GM13976 (cell line): ENCODE data around the gene ARMH3.
"Not testable (repeated sequence)": the region's sequence is repeated elsewhere in the genome, so short reads cannot be mapped to it uniquely, and the experiment has no call there.

Experiments
- DNase-seq: peaks from one replicate; pipeline ENCODE4 v3.0.0; 2012; ENCODE audit warnings: low spot score
- in situ Hi-C: fragments of 300-500 bp; cut with MboI; formaldehyde crosslinking; loops from one replicate; pipeline ENCODE4 v1.12.0; 2022; ENCODE audit warnings: low sequenced_read_pairs, mixed read lengths, inconsistent platforms; ENCODE audit not compliant: unreplicated experiment
- TF ChIP-seq, protein P1 (sequence below): IDR thresholded peaks from 2 replicates; pipeline ENCODE4 v1.5.1; 2012; ENCODE audit warnings: borderline replicate concordance, mild to moderate bottlenecking; ENCODE audit not compliant: insufficient read depth; ENCODE audit errors: extremely low read depth, missing control alignments, control extremely low read depth

ARMH3 gene

DNA sequence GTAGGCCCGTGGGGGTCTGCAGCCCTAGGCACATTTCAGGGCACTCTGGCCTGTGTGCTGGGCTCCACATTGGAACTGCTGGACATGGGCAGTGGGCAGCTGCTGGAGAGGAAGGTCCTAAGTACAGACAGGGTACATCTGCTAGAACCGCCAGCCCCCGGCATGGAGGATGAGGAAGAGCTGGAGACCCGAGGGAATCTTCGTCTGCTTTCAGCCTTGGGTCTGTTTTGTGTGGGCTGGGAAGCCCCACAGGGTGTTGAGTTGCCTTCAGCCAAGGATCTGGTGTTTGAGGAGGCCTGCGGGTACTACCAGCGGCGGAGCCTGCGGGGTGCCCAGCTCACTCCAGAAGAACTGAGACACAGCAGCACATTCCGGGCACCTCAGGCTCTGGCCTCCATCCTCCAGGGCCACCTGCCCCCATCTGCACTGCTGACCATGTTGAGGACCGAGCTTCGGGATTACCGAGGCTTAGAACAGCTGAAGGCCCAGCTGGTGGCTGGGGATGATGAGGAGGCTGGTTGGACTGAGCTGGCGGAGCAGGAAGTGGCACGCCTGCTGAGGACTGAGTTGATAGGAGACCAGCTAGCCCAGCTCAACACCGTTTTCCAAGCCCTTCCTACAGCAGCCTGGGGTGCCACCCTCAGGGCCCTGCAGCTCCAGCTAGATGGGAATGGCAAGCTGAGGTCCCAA lies 10.6 kb upstream of the ARMH3 start:
- no peak for DNase-seq
- TF ChIP-seq, protein P1, sequence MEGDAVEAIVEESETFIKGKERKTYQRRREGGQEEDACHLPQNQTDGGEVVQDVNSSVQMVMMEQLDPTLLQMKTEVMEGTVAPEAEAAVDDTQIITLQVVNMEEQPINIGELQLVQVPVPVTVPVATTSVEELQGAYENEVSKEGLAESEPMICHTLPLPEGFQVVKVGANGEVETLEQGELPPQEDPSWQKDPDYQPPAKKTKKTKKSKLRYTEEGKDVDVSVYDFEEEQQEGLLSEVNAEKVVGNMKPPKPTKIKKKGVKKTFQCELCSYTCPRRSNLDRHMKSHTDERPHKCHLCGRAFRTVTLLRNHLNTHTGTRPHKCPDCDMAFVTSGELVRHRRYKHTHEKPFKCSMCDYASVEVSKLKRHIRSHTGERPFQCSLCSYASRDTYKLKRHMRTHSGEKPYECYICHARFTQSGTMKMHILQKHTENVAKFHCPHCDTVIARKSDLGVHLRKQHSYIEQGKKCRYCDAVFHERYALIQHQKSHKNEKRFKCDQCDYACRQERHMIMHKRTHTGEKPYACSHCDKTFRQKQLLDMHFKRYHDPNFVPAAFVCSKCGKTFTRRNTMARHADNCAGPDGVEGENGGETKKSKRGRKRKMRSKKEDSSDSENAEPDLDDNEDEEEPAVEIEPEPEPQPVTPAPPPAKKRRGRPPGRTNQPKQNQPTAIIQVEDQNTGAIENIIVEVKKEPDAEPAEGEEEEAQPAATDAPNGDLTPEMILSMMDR: no peak
- in situ Hi-C loops: no loop called here

DNA sequence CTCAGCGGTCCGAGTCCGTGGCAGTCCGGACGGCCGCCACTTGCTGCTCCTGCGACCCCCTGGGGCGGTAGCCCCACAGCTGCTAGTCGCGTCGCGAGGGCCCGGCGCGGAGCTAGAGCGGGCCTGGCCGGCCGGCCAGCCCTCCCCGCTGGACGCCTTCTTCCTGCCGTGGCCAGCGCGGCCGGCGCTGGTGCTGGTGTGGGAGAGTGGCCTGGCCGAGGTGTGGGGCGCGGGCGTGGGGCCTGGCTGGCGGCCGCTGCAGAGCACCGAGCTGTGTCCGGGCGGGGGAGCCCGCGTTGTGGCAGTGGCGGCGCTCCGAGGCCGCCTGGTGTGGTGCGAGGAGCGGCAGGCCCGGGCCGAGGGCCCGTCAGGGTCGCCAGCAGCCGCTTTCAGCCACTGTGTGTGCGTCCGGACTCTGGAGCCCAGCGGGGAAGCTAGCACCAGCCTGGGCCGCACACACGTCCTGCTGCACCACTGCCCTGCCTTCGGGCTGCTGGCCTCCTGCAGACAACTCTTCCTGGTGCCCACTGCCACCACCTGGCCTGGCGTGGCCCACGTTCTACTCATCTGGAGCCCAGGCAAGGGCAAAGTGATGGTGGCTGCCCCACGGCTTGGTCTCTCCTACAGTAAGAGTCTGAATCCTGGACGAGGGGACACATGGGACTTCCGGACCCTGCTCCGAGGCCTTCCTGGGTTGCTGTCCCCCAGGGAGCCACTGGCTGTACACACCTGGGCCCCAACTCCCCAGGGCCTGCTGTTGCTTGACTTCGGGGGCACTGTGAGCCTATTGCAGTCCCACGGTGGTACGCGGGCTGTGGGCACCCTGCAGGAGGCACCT lies 9.8 kb upstream of the ARMH3 start:
- in situ Hi-C loops: no loop called here
- TF ChIP-seq, protein P1: peak; percentile 12
- peak; percentile 59 for DNase-seq

DNA sequence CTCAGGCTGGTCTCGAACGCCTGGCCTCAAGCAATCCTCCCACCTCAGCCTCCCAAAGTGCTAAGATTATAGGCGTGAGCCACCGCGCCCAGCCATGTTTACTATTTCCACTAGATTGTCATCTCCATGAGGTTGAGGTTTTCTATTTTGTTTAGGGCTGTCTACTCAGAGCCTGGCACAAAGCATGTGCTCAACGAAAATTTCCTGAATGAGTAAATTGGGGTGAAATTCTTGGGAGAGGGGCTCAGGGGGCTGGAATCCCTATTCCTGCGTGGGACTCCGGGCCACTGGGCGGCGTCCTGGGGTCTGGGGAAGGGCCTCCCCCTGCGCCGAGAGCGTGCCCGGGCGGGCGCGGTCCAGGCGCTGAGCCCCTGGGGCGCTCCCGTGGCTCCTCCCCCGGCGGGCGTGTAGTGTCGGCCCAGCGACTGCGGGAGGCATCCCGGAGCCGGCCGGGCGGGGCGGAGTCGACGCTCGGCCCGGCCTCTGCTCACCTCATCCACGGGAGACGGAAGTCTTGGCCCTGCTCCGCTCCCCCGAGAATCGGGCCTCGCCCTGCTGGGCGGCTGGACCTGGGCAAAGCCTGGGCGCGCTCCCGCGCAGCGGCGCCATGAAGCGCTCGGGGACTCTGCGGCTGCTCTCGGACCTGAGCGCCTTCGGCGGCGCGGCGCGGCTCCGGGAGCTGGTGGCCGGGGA lies 9.0 kb upstream of the ARMH3 start, which contains the start of gene HPS6:
Gene HPS6, plus strand, starts transcription at position 482 of the 693 bp plus-strand sequence. Its CDS starts 126 bp downstream, at position 608.
- in situ Hi-C loops: no loop called here
- TF ChIP-seq, protein P1: no peak
- peak; percentile 99 for DNase-seq

DNA sequence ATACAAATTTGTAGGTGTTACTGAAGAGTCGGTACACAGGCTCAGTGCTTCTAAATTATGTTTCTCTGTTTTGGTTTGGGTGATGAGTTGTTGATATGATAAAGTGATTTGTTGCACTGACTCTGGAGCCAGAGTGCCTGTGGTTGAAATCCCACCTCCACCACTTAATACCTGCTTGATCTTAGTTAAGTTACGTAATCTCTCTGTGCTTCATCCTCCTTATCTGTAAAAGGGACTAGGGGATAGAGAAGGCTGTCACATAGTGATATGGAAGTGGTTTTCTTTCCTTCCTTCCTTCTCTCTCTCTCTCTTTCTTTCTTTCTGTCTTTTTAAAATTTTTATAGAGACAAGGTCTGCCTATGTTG lies 8.5 kb upstream of the ARMH3 start:
- DNase-seq: no peak
- in situ Hi-C loops: no loop called here
- TF ChIP-seq, protein P1: no peak

DNA sequence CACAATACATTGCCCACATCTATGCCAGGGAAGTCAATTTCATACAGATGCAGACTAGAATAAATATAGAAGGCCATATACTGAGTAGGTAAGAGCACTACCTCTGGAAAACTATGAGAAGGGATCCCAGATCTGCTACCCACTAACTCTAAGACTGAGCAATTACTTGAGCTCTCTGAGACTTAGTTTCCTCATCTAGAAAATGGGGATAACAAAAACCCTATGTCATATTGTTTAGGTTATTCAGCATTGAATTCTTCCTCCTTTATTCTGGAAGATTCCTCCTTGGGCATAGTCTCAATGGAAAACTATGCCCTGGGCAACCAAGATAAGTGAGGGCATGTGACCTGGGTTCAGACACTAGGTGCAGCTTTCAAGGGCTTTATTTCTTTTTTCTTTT lies 4.0 kb upstream of the ARMH3 start:
- TF ChIP-seq, protein P1: no peak
- in situ Hi-C loops: no loop called here
- DNase-seq: no peak

DNA sequence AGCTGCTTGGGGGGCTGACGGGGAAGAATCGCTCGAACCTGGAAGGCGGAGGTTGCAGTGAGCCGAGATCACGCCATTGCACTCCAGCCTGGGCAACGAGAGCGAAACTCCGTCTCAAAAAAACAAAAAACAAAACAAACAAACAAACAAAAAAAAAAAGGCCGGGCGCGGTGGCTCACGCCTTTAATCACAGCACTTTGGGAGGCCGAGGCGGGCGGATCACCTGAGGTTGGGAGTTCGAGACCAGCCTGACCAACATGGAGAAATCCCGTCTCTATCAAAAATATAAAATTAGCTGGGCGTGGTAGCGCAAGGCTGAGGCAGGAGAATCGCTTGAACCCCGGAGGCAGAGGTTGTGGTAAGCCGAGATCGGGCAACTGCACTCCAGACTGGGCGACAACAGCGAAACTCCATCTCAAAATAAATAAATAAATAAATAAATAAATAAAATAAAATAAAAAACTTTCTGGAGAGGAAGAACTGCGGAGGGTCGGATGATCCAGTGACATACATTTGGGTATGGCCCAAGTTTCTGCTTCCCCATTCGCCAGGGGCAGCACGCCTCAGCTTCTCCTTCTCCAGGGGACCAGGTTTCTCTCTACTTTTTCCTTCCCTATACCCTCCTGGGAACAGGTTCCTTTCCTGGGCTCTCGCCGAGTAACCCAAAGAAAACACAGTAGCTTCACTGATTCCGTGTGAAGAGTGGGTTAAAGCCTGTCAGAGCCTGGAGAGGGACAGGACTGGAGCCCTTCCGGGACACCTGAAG lies 909 bp downstream of the ARMH3 start:
- DNase-seq, in situ Hi-C loops: not testable (repeated sequence)

DNA sequence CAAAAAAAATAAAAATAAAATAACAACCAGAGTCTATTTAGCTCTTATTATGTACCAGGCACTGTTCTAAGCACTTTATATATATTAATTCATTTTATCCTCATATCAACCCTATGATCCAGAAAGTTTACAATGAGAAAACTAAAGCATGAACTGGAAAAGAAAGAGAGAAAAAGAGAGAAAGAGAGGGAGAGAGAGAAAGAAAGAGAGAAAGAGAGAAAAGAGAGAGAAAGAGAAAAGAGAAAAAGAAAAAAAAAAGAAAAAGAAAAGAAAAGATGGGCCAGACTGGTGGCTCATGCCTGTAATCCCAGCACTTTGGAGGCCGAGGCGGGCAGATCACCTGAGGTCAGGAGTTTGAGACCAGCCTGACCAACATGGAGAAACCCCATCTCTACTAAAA lies 9.9 kb downstream of the ARMH3 start:
- DNase-seq: no peak
- in situ Hi-C loops: no loop called here
- TF ChIP-seq, protein P1: no peak
